OCI-LY3 (cell line): ENCODE results near the gene PNLDC1.

Source experiments
- CTCF ChIP-seq: fragments of 200-600, 300-600 bp; sonication (generic); IDR thresholded peaks from 2 replicates; pipeline ENCODE4 v1.5.1; 2014; ENCODE audit warnings: antibody characterized with exemption, low read length, low read depth
- EZH2phosphoT487 ChIP-seq: fragments of 200-600 bp; shearing (Covaris generic); IDR thresholded peaks from 2 replicates; pipeline ENCODE4 v1.6.1; 2018; ENCODE audit warnings: antibody characterized with exemption, mixed run types, low read depth

- TF ChIP-seq CTCF (no peak), EZH2phosphoT487 (no peak)
Observed at GRCh38 chr6:159762681-159763293, 37.3 kb upstream of the PNLDC1 start.
